HG03521 (cell line): ENCODE results near the gene FNDC3B.

Experiments
- ATAC-seq: cut with Tn5 transposase; IDR thresholded peaks from one replicate; pipeline ENCODE4 v1.9.1; 2021; ENCODE audit warnings: mild to moderate bottlenecking, moderate library complexity; ENCODE audit not compliant: unreplicated experiment

The FNDC3B gene

GRCh38 chr3:172204716-172205115 lies 165.3 kb downstream of the FNDC3B start:
- no peak for ATAC-seq

- no peak for ATAC-seq
These were observed 169.4 kb downstream of the FNDC3B start for GRCh38 chr3:172208586-172209332.

GRCh38 chr3:172209333-172210321 lies 170.2 kb downstream of the FNDC3B start:
- ATAC-seq = no peak

- no peak for ATAC-seq
These were observed 171.0 kb downstream of the FNDC3B start for GRCh38 chr3:172210355-172210754.

GRCh38 chr3:172211123-172211522 lies 171.7 kb downstream of the FNDC3B start:
- ATAC-seq = no peak

GRCh38 chr3:172213200-172213599 lies 173.8 kb downstream of the FNDC3B start:
- peak; percentile 42 for ATAC-seq

GRCh38 chr3:172213904-172214303 lies 174.5 kb downstream of the FNDC3B start:
- no peak for ATAC-seq

- no peak for ATAC-seq
These were observed 176.9 kb downstream of the FNDC3B start for GRCh38 chr3:172216267-172216666.

GRCh38 chr3:172216911-172217310 lies 177.5 kb downstream of the FNDC3B start:
- no peak for ATAC-seq

GRCh38 chr3:172217877-172218276 lies 178.5 kb downstream of the FNDC3B start:
- no peak for ATAC-seq

GRCh38 chr3:172218350-172219323 lies 179.3 kb downstream of the FNDC3B start:
- no peak for ATAC-seq

GRCh38 chr3:172219750-172220149 lies 180.4 kb downstream of the FNDC3B start:
- ATAC-seq = no peak

- ATAC-seq = no peak
These were observed 182.2 kb downstream of the FNDC3B start for GRCh38 chr3:172221547-172221946.

GRCh38 chr3:172222478-172223071 lies 183.2 kb downstream of the FNDC3B start:
- ATAC-seq = no peak

- ATAC-seq = no peak
These were observed 184.5 kb downstream of the FNDC3B start for GRCh38 chr3:172223870-172224269.

GRCh38 chr3:172224560-172225214 lies 185.3 kb downstream of the FNDC3B start:
- ATAC-seq = no peak

- ATAC-seq = no peak
These were observed 185.9 kb downstream of the FNDC3B start for GRCh38 chr3:172225215-172225707.

- ATAC-seq = no peak
These were observed 187.5 kb downstream of the FNDC3B start for GRCh38 chr3:172226831-172227230.

- no peak for ATAC-seq
These were observed 188.1 kb downstream of the FNDC3B start for GRCh38 chr3:172227340-172228035.
